Ascending aorta (tissue), 2 donors: ENCODE measurements around the gene SPRED3. TPM values are rescaled to one million over a fixed set of nuclear protein-coding genes. Genes with fewer than 3 reads are reported as not detected.

Experiments
- DNase-seq, 2 donors: peaks; one replicate each; pipeline ENCODE4 v3.0.0-alpha.2; 2019; ENCODE audit warnings: low spot score in 2 of 2
- H3K27ac ChIP-seq, 2 donors: fragments of 200-600 bp; sonication (generic); one replicate each; pipeline ENCODE4 v1.5.1; 2016 to 2017; ENCODE audit warnings: mild to moderate bottlenecking in 1 of 2
- H3K27me3 ChIP-seq: fragments of 200-600 bp; sonication (generic); one replicate; pipeline ENCODE4 v1.5.1; 2017
- H3K36me3 ChIP-seq, 2 donors: fragments of 200-600 bp; sonication (generic); one replicate each; pipeline ENCODE4 v1.5.1; 2016
- H3K4me1 ChIP-seq, 2 donors: fragments of 200-600 bp; sonication (generic); one replicate each; pipeline ENCODE4 v1.5.1; 2016 to 2017; ENCODE audit warnings: mild to moderate bottlenecking in 1 of 2
- H3K4me3 ChIP-seq, 2 donors: fragments of 200-600 bp; sonication (generic); one replicate each; pipeline ENCODE4 v1.5.1; 2016 to 2017; ENCODE audit warnings: mild to moderate bottlenecking in 1 of 2
- H3K9me3 ChIP-seq, 2 donors: fragments of 200-600 bp; sonication (generic); one replicate each; pipeline ENCODE4 v1.5.1; 2016
- CTCF ChIP-seq, 3 experiments: fragments of 200-600 bp in 2 of 3; fragments of 450-650 bp in 1 of 3; sonication (generic) in 2 of 3; IDR thresholded peaks; one replicate each; pipeline ENCODE4 v1.5.1; 2016 to 2019; ENCODE audit warnings: antibody characterized with exemption in 3 of 3, mild to moderate bottlenecking in 1 of 3, moderate library complexity in 1 of 3
- intact Hi-C: fragments of 100-400 bp; cut with DNase I; formaldehyde crosslinking; loops from one replicate; pipeline ENCODE4 v1.15.1; 2023
- total RNA-seq: library from RNA; depleted of rRNA; stranded (reverse); fragments of >200 nt; gene quantifications from one replicate; pipeline ENCODE4 v1.1.0, GENCODE V29; 2016

SPRED3 gene
- total RNA-seq, 1 donor from 2014 or later, result 18.3 TPM

GRCh38 chr19:38378866-38379265 lies 9.6 kb upstream of the SPRED3 start:
- H3K27me3 ChIP-seq, result no peaks in the 10 kb centered on the region
- H3K27ac ChIP-seq, result no peak overlapping the region
- peaks cover 55 to 65% of the 10 kb centered on the region in 2 donors for H3K36me3 ChIP-seq
- DNase-seq, result no peak
- no peak for TF ChIP-seq CTCF (IDR thresholded peaks at IDR 0.05)
- H3K9me3 ChIP-seq, result no peaks in the 10 kb centered on the region
- intact Hi-C loops, result no loop called here
- H3K4me1 ChIP-seq, result peaks cover 9 to 14% of the 10 kb centered on the region in 2 donors
- no peak overlapping the region for H3K4me3 ChIP-seq

- H3K4me1 ChIP-seq, result peaks cover 2 to 6% of the 10 kb centered on the region in 2 donors
- intact Hi-C loops, result loop anchor here (10.0 kb wide), 2 partner anchors 376 to 476 kb away; partner anchors contain the start of genes SIPA1L3 and WDR87
- no peaks in the 10 kb centered on the region for H3K9me3 ChIP-seq
- no peak overlapping the region for H3K27ac ChIP-seq
- H3K4me3 ChIP-seq, result no peak overlapping the region
- H3K27me3 ChIP-seq, result no peaks in the 10 kb centered on the region
- TF ChIP-seq CTCF (IDR thresholded peaks at IDR 0.05), result no peak
- H3K36me3 ChIP-seq, result peaks cover 64 to 70% of the 10 kb centered on the region in 2 donors
- DNase-seq, result no peak
These were observed 7.4 kb upstream of the SPRED3 start for GRCh38 chr19:38381138-38381537.

GRCh38 chr19:38383184-38383583 lies 5.3 kb upstream of the SPRED3 start:
- H3K27me3 ChIP-seq, result no peaks in the 10 kb centered on the region
- peaks cover 57 to 59% of the 10 kb centered on the region in 2 donors for H3K36me3 ChIP-seq
- no peak for TF ChIP-seq CTCF (IDR thresholded peaks at IDR 0.05)
- H3K4me1 ChIP-seq, result peaks cover 6 to 10% of the 10 kb centered on the region in 2 donors
- H3K4me3 ChIP-seq, result no peak overlapping the region
- no peak overlapping the region for H3K27ac ChIP-seq
- intact Hi-C loops, result loop anchor here (10.0 kb wide), 2 partner anchors 378 to 478 kb away; partner anchors contain the start of genes SIPA1L3 and WDR87
- DNase-seq, result no peak
- H3K9me3 ChIP-seq, result no peaks in the 10 kb centered on the region

DNA sequence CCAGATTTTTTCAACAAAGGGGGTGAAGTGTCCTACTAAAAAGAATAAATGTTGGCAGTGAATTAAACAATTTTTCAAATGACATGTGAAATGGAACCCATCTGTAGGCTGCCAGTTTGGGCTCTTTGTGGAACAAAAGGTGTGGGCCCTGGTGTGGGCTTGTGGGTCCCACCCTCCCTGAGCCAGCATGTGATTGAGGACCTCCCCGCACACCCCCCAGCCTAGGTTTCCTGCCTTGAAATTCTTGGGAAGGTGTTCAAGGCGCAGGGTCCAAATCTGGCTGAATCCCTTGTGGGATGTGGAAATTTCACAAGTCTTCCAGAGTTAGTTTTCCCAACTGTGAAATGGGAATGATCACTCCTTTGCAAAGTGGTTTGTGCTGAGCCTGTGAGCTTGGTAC lies 4.8 kb upstream of the SPRED3 start:
- H3K4me3 ChIP-seq, result no peak overlapping the region
- no peaks in the 10 kb centered on the region for H3K9me3 ChIP-seq
- H3K4me1 ChIP-seq, result peaks cover 6 to 10% of the 10 kb centered on the region in 2 donors
- intact Hi-C loops, result loop anchor here (10.0 kb wide), 2 partner anchors 379 to 479 kb away; partner anchors contain the start of genes SIPA1L3 and WDR87
- peaks cover 56 to 57% of the 10 kb centered on the region in 2 donors for H3K36me3 ChIP-seq
- no peak for DNase-seq
- H3K27me3 ChIP-seq, result no peaks in the 10 kb centered on the region
- H3K27ac ChIP-seq, result no peak overlapping the region
- TF ChIP-seq CTCF (IDR thresholded peaks at IDR 0.05), result no peak

- intact Hi-C loops, result loop anchor here (5.0 to 10.0 kb wide), 7 partner anchors 47 to 958 kb away; partner anchors contain the start of genes CATSPERG, EIF3K, MAP4K1 and SAMD4B
- Histone ChIP-seq H3K4me3 (no peak overlapping the region), H3K36me3 (peaks cover 49 to 51% of the 10 kb centered on the region in 2 donors), H3K27ac (no peak overlapping the region), H3K4me1 (peaks cover 6 to 13% of the 10 kb centered on the region in 2 donors), H3K9me3 (no peaks in the 10 kb centered on the region), H3K27me3 (no peaks in the 10 kb centered on the region)
- DNase-seq, result no peak
- TF ChIP-seq CTCF (IDR thresholded peaks at IDR 0.05), result no peak
These were observed 4.1 kb upstream of the SPRED3 start for GRCh38 chr19:38384209-38385027.
